Lower lobe of right lung (tissue), 2 donors: ENCODE results near the gene CLTC. TPM values are rescaled to one million over a fixed set of nuclear protein-coding genes. Genes with fewer than 3 reads are reported as not detected.

Experiments used
- ATAC-seq, 2 donors: fragments of 200-7000 bp; cut with Tn5 transposase; one replicate each; pipeline ENCODE4 v1.9.1; 2020 to 2022; ENCODE audit warnings: mild to moderate bottlenecking in 2 of 2, moderate library complexity in 2 of 2
- DNase-seq: peaks from one replicate; pipeline ENCODE4 v3.0.0-alpha.2; 2020
- H3K27ac ChIP-seq: fragments of 200-600 bp; one replicate; pipeline ENCODE4 v1.8.0; 2022
- H3K27me3 ChIP-seq: fragments of 200-600 bp; one replicate; pipeline ENCODE4 v1.8.0; 2022; ENCODE audit warnings: low read depth
- H3K36me3 ChIP-seq: fragments of 200-600 bp; one replicate; pipeline ENCODE4 v1.8.0; 2022; ENCODE audit warnings: mild to moderate bottlenecking
- H3K4me1 ChIP-seq: fragments of 200-600 bp; one replicate; pipeline ENCODE4 v1.8.0; 2022
- H3K4me3 ChIP-seq: fragments of 200-600 bp; one replicate; pipeline ENCODE4 v1.8.0; 2022; ENCODE audit warnings: mild to moderate bottlenecking
- H3K9me3 ChIP-seq: fragments of 200-600 bp; one replicate; pipeline ENCODE4 v1.8.0; 2022
- CTCF ChIP-seq: fragments of 200-600 bp; IDR thresholded peaks from one replicate; pipeline ENCODE4 v1.8.0; 2022; ENCODE audit warnings: antibody characterized with exemption, mild to moderate bottlenecking
- intact Hi-C: fragments of 100-400 bp; cut with DNase I; formaldehyde crosslinking; loops from one replicate; pipeline ENCODE4 v1.11.0; 2022
- total RNA-seq: library from RNA; stranded (reverse); fragmentation: NEBNext Ultra II Directional; extraction: Animal tissue kit (Norgen Biotek cat#: 25700); gene quantifications from one replicate; pipeline ENCODE4 v1.2.1, GENCODE V29; 2021
- donor health status: DM: no; HTN: yes; CAD: no; lungs with severe emphysema.

The CLTC gene
- total RNA-seq, 1 donor from 2014 or later: 220 TPM

- peaks cover 5% of the 10 kb centered on the region for H3K4me1 ChIP-seq
- H3K27ac ChIP-seq: no peak overlapping the region
- intact Hi-C loops: no loop called here
- no peak for TF ChIP-seq CTCF
- no peak overlapping the region for H3K4me3 ChIP-seq
- ATAC-seq (no peak), DNase-seq (no peak)
- no peaks in the 10 kb centered on the region for H3K36me3 ChIP-seq
- H3K9me3 ChIP-seq: no peaks in the 10 kb centered on the region
- H3K27me3 ChIP-seq: no peaks in the 10 kb centered on the region
Measured at GRCh38 chr17:59714255-59714654, 94.6 kb downstream of the CLTC start.

- TF ChIP-seq CTCF: no peak
- H3K4me3 ChIP-seq: no peak overlapping the region
- ATAC-seq (no peak), DNase-seq (no peak)
- no peaks in the 10 kb centered on the region for H3K9me3 ChIP-seq
- no peak overlapping the region for H3K27ac ChIP-seq
- H3K36me3 ChIP-seq: no peaks in the 10 kb centered on the region
- H3K27me3 ChIP-seq: no peaks in the 10 kb centered on the region
- intact Hi-C loops: no loop called here
- H3K4me1 ChIP-seq: no peaks in the 10 kb centered on the region
Measured at GRCh38 chr17:59716427-59716826, 96.7 kb downstream of the CLTC start.

GRCh38 chr17:59719526-59719925 is 99.8 kb downstream of the CLTC start:
- no peak for ATAC-seq
- Histone ChIP-seq H3K27ac (no peak overlapping the region), H3K9me3 (no peaks in the 10 kb centered on the region), H3K27me3 (no peaks in the 10 kb centered on the region), H3K4me3 (no peak overlapping the region), H3K4me1 (no peaks in the 10 kb centered on the region), H3K36me3 (no peaks in the 10 kb centered on the region)
- no peak for DNase-seq
- intact Hi-C loops: no loop called here
- TF ChIP-seq CTCF: no peak

GRCh38 chr17:59722623-59723022 is 102.9 kb downstream of the CLTC start:
- intact Hi-C loops: no loop called here
- Histone ChIP-seq H3K4me1 (peaks cover 16% of the 10 kb centered on the region), H3K9me3 (no peaks in the 10 kb centered on the region), H3K4me3 (no peak overlapping the region), H3K27me3 (no peaks in the 10 kb centered on the region), H3K36me3 (no peaks in the 10 kb centered on the region), H3K27ac (no peak overlapping the region)
- ATAC-seq: no peak
- no peak for TF ChIP-seq CTCF
- no peak for DNase-seq

DNA sequence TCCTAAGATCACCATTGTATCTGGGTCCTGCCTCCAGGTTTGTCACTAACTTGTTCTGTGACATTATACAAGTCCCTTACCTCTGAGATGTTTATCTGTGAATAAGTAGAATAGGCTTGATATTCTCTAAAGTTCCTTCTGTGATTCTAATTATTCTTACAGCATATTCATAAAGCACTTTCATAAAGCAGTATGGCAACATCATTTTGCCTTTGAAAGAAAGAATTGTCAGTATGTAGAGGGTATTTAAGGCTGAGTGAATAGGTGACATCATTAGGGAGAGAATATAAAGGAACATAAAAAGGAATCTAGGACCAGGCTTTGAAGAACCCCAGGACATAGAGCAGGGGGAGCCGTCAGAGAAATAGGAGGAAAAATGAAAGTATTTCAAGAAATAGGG is 103.3 kb downstream of the CLTC start:
- Histone ChIP-seq H3K36me3 (no peaks in the 10 kb centered on the region), H3K27ac (no peak overlapping the region), H3K9me3 (no peaks in the 10 kb centered on the region), H3K4me1 (peaks cover 20% of the 10 kb centered on the region), H3K4me3 (no peak overlapping the region), H3K27me3 (no peaks in the 10 kb centered on the region)
- no peak for TF ChIP-seq CTCF
- ATAC-seq: no peak
- DNase-seq: no peak
- intact Hi-C loops: no loop called here

DNA sequence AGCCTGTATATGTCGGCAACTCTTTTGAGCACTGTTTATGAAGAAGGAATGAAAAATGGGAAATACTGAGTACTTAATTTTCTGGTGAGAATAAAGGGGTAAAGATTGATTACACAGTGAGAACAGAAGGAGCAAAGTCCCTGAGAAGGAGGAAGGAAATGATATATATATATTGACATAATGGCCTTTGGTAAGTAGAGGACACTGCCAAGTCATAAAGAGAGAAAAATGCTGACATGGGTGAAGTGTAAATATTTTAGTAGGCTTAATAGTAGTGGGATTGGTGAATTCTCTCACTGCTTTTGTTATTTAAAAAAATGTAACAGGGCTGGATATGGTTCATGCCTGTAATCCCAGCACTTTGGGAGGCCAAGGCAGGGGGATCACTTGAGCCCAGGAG is 103.9 kb downstream of the CLTC start:
- no peak for DNase-seq
- intact Hi-C loops: no loop called here
- ATAC-seq: no peak

More for the DNA sequence above, 103.9 kb downstream of the CLTC start:
- TF ChIP-seq CTCF: no peak
- H3K36me3 ChIP-seq: no peaks in the 10 kb centered on the region
- no peaks in the 10 kb centered on the region for H3K9me3 ChIP-seq
- H3K27me3 ChIP-seq: no peaks in the 10 kb centered on the region
- H3K4me3 ChIP-seq: no peak overlapping the region
- H3K27ac ChIP-seq: no peak overlapping the region
- H3K4me1 ChIP-seq: peaks cover 25% of the 10 kb centered on the region
